Measurements from ENCODE around the gene MRPS10. TPM values are rescaled to one million over a fixed set of nuclear protein-coding genes. Genes with fewer than 3 reads are reported as not detected.

MRPS10 gene
- polyA plus RNA-seq, 1 of the 3 experiments (the other 2 are of a cell fraction): 29.8 TPM

DNA sequence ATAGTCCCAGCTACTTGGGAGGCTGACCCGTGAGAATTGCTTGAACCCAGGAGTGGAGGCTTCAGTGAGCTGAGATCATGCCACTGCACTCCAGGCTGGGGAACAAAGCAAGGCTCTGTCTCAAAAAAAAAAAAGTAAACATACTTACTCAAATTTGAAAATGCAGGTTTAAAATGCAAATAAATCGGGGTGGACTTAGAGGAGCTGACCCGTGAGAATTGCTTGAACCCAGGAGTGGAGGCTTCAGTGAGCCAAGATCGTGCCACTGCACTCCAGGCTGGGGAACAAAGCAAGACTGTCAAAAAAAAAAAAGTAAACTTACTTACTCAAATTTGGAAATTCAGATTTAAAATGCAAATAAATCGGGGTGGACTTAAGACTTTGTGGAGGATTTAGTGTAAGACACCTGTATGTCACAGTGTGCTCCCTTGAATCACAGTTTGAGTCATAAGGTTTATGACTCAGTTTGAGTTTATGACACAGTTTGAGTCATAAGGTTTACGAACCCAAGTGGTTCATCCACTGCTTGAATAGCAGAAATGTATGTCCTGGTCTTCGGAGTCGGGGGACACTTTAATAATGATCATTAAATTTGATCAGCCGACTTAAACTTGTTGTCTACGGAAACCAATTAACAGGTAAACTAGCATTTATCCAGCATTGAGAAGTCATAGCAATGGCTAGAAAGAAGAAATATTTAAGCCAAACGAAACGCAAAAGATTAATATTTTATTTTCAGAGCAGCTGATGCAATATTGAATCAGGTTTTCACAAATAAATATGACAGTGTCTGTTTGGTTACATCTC, 6.8 kb upstream of the MRPS10 start:
- no peaks in the 10 kb centered on the region for H3K9me2 ChIP-seq
- H3K4me3 ChIP-seq (ENCODE audit: low read depth in 2 of 2, low read length in 1 of 2): no peak overlapping the region
- no peaks in the 10 kb centered on the region for H3K9me3 ChIP-seq
- peaks cover 25% of the 10 kb centered on the region for H3F3A ChIP-seq (replicated peaks; ENCODE audit: insufficient read depth)
- H3K36me3 ChIP-seq (replicated peaks in 1 of 2; ENCODE audit: control insufficient read depth in 1 of 2, insufficient read depth in 2 of 2, low read length in 1 of 2): peaks cover 3 to 7% of the 10 kb centered on the region in 2 experiments
- H3K4me2 ChIP-seq: peak overlapping the region; percentile 24
- no peaks in the 10 kb centered on the region for H3K27me3 ChIP-seq (ENCODE audit: insufficient read depth)
- H3K9ac ChIP-seq: peak overlapping the region; percentile 55; the same call in 1 of the 2 replicates
- ChIA-PET POLR2A (no interaction called here), CTCF (interaction anchor here (1.7 to 1.9 kb wide), 2 partner anchors 9 to 323 kb away, joined by 3 to 9 read pairs; no protein-coding TSS in a partner anchor)
- H3K79me2 ChIP-seq (ENCODE audit: insufficient read depth): no peaks in the 10 kb centered on the region
- WGBS (ENCODE audit: low lambda C conversion rate): 51% methylated on average over 12 of the region's 12 CpGs
- TF ChIP-seq TAF1 (IDR thresholded peaks at IDR 0.05; ENCODE audit: borderline replicate concordance, low read depth, low read length) (no peak), POLR2AphosphoS5 (IDR thresholded peaks at IDR 0.05; ENCODE audit: low read depth, low read length) (peak; percentile 71; the same call in 1 of the 2 replicates), JUND (IDR thresholded peaks at IDR 0.05) (peak; percentile 93), EZH2phosphoT487 (IDR thresholded peaks at IDR 0.05; ENCODE audit: borderline replicate concordance, low read depth) (no peak), RXRA (IDR thresholded peaks at IDR 0.05; ENCODE audit: borderline replicate concordance, low read depth) (peak; percentile 47; the same call in 1 of the 2 replicates), ELF1 (IDR thresholded peaks at IDR 0.05) (no peak), FOSL2 (IDR thresholded peaks at IDR 0.05; ENCODE audit: borderline replicate concordance, low read depth) (peak; percentile 99), TCF12 (IDR thresholded peaks at IDR 0.05) (peak; percentile 80), EP300 (IDR thresholded peaks at IDR 0.05; ENCODE audit: borderline replicate concordance in 1 of 2, low read depth in 1 of 2, low read length in 1 of 2) (peak in 1 of 2 experiments; percentile 45; a peak in 1 of 4 replicates), NRF1 (IDR thresholded peaks at IDR 0.05; ENCODE audit: low read depth, low read length) (no peak)
- TF ChIP-seq, protein P1, sequence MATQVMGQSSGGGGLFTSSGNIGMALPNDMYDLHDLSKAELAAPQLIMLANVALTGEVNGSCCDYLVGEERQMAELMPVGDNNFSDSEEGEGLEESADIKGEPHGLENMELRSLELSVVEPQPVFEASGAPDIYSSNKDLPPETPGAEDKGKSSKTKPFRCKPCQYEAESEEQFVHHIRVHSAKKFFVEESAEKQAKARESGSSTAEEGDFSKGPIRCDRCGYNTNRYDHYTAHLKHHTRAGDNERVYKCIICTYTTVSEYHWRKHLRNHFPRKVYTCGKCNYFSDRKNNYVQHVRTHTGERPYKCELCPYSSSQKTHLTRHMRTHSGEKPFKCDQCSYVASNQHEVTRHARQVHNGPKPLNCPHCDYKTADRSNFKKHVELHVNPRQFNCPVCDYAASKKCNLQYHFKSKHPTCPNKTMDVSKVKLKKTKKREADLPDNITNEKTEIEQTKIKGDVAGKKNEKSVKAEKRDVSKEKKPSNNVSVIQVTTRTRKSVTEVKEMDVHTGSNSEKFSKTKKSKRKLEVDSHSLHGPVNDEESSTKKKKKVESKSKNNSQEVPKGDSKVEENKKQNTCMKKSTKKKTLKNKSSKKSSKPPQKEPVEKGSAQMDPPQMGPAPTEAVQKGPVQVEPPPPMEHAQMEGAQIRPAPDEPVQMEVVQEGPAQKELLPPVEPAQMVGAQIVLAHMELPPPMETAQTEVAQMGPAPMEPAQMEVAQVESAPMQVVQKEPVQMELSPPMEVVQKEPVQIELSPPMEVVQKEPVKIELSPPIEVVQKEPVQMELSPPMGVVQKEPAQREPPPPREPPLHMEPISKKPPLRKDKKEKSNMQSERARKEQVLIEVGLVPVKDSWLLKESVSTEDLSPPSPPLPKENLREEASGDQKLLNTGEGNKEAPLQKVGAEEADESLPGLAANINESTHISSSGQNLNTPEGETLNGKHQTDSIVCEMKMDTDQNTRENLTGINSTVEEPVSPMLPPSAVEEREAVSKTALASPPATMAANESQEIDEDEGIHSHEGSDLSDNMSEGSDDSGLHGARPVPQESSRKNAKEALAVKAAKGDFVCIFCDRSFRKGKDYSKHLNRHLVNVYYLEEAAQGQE (IDR thresholded peaks at IDR 0.05; ENCODE audit: low read depth, low read length): no peak
- TF ChIP-seq, protein P2, sequence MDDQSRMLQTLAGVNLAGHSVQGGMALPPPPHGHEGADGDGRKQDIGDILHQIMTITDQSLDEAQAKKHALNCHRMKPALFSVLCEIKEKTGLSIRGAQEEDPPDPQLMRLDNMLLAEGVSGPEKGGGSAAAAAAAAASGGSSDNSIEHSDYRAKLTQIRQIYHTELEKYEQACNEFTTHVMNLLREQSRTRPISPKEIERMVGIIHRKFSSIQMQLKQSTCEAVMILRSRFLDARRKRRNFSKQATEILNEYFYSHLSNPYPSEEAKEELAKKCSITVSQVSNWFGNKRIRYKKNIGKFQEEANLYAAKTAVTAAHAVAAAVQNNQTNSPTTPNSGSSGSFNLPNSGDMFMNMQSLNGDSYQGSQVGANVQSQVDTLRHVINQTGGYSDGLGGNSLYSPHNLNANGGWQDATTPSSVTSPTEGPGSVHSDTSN (IDR thresholded peaks at IDR 0.05): peak; percentile 49; the same call in 1 of the 2 replicates
- H4K20me1 ChIP-seq (ENCODE audit: insufficient read depth): no peaks in the 10 kb centered on the region
- H3K4me1 ChIP-seq (ENCODE audit: control insufficient read depth in 1 of 2, insufficient read depth in 2 of 2, low read depth in 1 of 2, low read length in 1 of 2): peaks cover 3 to 21% of the 10 kb centered on the region in 2 experiments
- H2AFZ ChIP-seq (ENCODE audit: low read depth): 0 out of 2 replicates have a peak overlapping the region, but pooled peaks have one; percentile 7
- no peak for DNase-seq
- peak overlapping the region in 1 of 2 experiments; percentile 85; a peak in 3 of 4 replicates for H3K27ac ChIP-seq (ENCODE audit: low read depth in 2 of 2, low read length in 1 of 2)

All from SK-N-SH (cell line).